GM19468 (cell line): ENCODE data around the gene CSF1.

ENCODE experiments used
- ATAC-seq: cut with Tn5 transposase; IDR thresholded peaks from one replicate; pipeline ENCODE4 v1.9.1; 2021; ENCODE audit warnings: mild to moderate bottlenecking, moderate library complexity, moderate number of reproducible peaks; ENCODE audit not compliant: unreplicated experiment; ENCODE audit errors: extremely low read depth

CSF1 gene

DNA sequence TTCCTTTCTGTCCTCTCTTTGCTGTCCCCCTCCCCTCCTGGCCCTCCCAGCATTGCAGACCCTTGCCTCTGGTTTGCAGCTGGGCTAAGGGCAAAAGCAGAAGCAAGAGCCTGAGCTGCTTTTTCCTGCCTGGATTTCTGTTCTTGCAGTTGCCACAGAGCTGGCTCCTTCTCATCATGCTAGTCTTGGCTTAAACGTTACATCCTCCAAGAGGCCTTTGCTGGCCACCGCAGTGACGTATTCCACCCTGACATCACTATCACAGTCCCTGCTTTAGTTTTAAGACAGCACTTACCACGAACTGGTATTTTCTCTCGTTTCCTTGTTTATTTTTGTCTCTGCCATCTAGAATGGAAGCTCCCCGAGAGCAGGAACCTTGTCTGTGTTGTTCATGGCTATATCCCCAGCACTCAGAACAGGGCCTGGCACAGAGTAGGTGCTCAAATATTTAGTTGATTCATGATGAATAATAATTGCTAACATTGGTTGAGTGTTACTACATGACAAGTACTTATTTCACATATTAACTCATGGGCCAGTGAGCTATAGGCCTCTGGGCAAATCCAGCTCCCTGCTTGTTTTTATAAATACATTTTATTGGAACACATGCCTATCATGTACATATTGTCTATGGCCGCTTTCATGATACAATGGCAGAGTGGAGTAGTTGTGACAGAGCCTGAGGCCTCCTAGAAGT is 13.2 kb upstream of the CSF1 start:
- ATAC-seq: no peak

GRCh38 chr1:109898842-109899241 is 11.8 kb upstream of the CSF1 start:
- ATAC-seq: no peak

GRCh38 chr1:109901141-109901523 is 9.5 kb upstream of the CSF1 start:
- no peak for ATAC-seq

- ATAC-seq: no peak
Measured at GRCh38 chr1:109901524-109902145, 9.0 kb upstream of the CSF1 start.

GRCh38 chr1:109902204-109902985 is 8.3 kb upstream of the CSF1 start:
- no peak for ATAC-seq

- ATAC-seq: no peak
Measured at GRCh38 chr1:109903376-109903930, 7.2 kb upstream of the CSF1 start.

DNA sequence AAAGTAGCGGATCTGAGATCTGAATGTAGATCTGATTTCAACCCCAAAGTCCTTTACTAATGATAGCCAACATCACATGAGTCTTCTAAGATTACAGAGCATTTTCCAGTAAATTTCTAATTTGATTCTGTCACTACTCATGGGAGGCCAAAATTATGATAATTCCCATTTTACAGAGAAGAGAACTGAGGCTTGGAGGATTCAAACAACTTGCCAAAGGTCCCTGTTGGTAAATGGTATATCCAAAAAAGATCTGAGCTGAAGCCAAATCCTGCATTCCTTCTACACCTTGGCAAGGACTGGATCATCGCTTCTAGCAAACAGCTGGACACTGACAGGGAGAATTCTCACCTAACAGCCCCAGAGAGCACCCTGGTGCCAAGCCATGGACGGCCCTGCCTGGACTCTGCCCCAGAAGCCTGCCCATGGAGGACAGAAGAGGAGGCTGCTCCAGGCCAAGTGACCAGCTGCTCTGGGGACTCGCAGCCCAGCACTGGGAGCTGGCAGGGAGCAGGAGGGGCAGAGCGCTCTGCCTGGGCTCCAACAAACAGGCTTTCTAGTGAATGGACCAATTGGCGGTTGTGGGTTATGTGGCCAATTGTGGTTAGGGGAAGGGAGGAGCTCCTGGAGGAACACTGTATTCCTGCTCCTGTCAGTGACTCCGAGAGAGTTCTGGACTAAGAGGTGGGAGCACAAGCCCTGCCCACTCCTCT is 6.4 kb upstream of the CSF1 start:
- ATAC-seq: no peak

- no peak for ATAC-seq
Measured at GRCh38 chr1:109905491-109905890, 5.2 kb upstream of the CSF1 start.

- peak; percentile 81 for ATAC-seq
Measured at GRCh38 chr1:109906160-109906838, 4.3 kb upstream of the CSF1 start.

GRCh38 chr1:109906839-109907180 is 3.8 kb upstream of the CSF1 start:
- ATAC-seq: no peak

DNA sequence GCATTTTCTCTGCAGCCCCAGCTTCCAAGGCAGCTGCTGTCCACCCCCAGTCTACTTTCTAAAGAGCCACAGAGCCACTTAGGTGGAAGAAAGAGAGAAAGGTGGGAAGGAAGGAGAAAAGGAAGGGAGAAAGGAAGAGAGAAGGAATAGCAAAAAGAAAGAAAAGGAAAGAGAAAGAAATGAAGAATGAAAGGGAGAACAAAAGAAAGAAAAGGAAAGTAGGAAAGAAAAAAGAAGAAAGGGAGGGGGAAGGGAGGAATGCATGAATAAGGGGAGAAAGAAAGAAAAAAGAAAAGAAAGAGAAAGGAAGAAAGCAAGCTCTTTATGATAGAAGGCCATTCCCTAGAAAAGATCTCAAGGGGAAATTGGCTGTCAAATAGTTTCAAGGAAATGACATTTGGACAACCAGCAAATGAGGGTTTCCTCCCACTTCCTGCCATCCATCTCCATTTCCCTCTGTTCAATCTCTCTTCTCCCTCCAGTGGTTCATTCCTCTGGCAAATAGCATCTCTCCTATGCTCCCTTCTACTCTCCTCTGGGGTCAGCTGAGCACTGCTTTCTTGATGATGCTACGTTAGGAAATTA is 3.4 kb upstream of the CSF1 start:
- ATAC-seq: no peak

- ATAC-seq: no peak
Measured at GRCh38 chr1:109908836-109909235, 1.8 kb upstream of the CSF1 start.

DNA sequence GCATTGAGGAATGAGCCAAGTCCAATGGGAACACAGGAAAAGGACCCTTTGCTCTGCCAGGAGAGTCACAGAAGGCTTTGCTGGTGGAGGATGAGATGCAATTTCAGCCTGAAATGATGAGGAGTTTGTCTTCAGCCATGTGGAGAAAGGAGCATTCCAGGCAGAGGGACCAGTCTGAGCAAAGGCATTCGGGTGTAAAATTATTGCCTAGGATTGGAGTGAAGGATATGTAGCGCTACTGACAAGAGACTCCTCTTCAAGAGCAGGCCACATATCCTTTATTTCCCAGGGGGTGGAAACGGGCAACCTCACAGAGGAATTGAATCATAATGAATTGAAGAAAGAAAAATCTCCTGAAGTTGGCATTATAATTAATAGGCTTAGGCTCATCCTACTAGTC is 1.1 kb upstream of the CSF1 start:
- no peak for ATAC-seq

DNA sequence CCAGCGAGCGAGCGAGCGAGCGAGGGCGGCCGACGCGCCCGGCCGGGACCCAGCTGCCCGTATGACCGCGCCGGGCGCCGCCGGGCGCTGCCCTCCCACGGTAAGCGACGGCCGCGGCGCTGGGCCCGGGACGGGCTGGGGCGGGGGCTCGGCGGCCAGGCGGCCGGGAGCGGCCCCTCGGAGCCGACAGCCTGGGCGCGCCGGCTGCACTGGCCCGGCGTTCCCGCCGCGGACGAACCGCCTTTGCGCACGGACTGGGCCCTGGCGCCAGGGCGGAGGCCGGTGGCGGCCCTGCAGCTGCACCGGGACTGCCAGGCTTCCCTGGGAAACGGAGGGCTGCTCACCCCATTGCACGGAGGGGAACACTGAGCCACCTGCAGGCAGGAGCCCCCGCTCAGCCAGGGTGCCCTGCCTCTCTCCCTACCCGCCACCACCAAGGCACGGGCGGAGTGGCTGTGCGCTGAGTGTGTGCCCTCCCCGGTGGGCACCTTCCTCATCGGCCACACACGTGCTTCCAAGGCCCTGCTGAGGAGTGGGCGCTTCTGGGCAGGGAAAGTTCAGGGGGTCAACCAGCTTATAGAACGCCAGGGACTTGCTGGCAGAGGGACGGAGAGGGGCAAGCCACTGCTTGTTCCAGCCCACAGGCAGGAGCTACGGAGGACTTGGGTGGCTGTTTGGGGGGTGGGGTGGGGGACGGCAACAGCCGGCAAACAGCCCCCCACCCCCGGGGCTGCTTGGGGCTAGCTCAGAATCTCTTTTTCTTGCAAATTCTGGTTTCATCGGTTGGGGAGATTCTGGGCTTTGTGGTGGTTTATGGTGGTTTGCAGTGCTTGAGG is 532 bp downstream of the CSF1 start:
- no peak for ATAC-seq

GRCh38 chr1:109912214-109912861 is 1.7 kb downstream of the CSF1 start:
- no peak for ATAC-seq

- no peak for ATAC-seq
Measured at GRCh38 chr1:109912873-109913272, 2.2 kb downstream of the CSF1 start.

- ATAC-seq: no peak
Measured at GRCh38 chr1:109913360-109913879, 2.8 kb downstream of the CSF1 start.

DNA sequence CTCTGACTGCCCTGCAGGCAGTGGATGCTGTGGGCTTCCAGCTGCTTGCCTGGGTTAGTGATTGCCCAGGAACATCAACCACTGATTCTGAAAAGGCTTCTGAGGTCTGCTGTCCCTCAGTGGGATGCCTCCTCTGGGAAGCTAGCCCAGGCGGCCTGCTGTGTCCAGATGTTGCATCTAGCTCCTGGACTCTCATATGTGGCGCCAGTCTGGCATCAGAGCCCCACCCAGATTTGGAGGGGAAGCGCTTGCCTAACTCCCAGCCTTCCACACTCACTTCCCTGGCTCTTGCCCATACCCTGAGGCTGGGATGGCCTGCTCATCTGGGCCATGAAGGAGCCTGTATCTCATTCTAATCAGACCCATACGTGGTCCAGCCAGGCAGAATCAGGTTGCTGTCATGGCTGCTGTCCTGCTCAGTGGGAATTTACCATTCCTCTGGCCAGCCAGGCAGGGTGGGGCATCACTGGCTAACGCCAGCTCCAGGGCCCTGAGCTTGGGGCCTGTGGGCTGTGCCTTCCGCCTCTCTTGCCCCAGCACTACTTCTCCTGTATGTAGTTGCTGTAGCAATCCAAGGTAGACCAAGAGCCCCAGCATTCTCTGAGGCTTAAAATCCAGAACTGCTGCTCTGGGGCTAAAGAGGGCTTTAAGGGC is 4.1 kb downstream of the CSF1 start:
- no peak for ATAC-seq
